HEK293 (cell line): Measurements from ENCODE around the gene EFCAB6.

Source experiments
- CTCF ChIA-PET: fragments of 350-600 bp; formaldehyde crosslinking; extraction: SDS; loops from one replicate; lab custom pipeline; 2021; ENCODE audit warnings: antibody characterized with exemption; lab: Yijun Ruan, JAX
- POLR2A ChIA-PET: fragments of 300-600 bp; formaldehyde crosslinking; extraction: SDS; loops from one replicate; lab custom pipeline; 2020; ENCODE audit warnings: antibody characterized with exemption, inconsistent platforms; lab: Yijun Ruan, JAX
- H3K27ac ChIP-seq: fragments of 200-500 bp; sonication (Bioruptor generic); 2 replicates; pipeline ENCODE4 v1.5.1; 2014; ENCODE audit warnings: low read depth, low read length, control low read depth, inconsistent platforms; ENCODE audit errors: extremely low read depth
- H3K36me3 ChIP-seq, 2 experiments: fragments of 200-500 bp in 1 of 2; sonication (Bioruptor generic) in 1 of 2; 1 replicate in 1 of 2; 2 replicates in 1 of 2; pipeline ENCODE4 v1.5.1; 2014 to 2017; ENCODE audit warnings: inconsistent platforms in 2 of 2, low read length in 2 of 2; ENCODE audit not compliant: control insufficient read depth in 2 of 2, insufficient read depth in 1 of 2
- H3K4me1 ChIP-seq: fragments of 200-500 bp; sonication (Bioruptor generic); 2 replicates; pipeline ENCODE4 v1.5.1; 2014; ENCODE audit warnings: mild to moderate bottlenecking, low read length, inconsistent platforms; ENCODE audit not compliant: control insufficient read depth, insufficient read depth
- H3K4me3 ChIP-seq: 2 replicates; pipeline ENCODE4 v1.5.1; 2011; ENCODE audit warnings: low read depth, mild to moderate bottlenecking, control low read depth, low read length, moderate library complexity
- H3K9me3 ChIP-seq: fragments of 200-500 bp; sonication (Bioruptor generic); 2 replicates; pipeline ENCODE4 v1.5.1; 2014; ENCODE audit warnings: low read depth, low read length, inconsistent platforms; ENCODE audit not compliant: control insufficient read depth, insufficient read depth
- OSR2 ChIP-seq: fragments of 450-650 bp; formaldehyde crosslinking; IDR thresholded peaks from 2 replicates; pipeline ENCODE4 v1.5.1; 2016; ENCODE audit warnings: missing biosample characterization, missing genetic modification characterization
- RBAK ChIP-seq: fragments of 450-650 bp; formaldehyde crosslinking; IDR thresholded peaks from 2 replicates; pipeline ENCODE4 v1.5.1; 2016; ENCODE audit warnings: missing biosample characterization, missing genetic modification characterization
- YY2 ChIP-seq: fragments of 450-650 bp; formaldehyde crosslinking; IDR thresholded peaks from 2 replicates; pipeline ENCODE4 v1.5.1; 2016; ENCODE audit warnings: missing biosample characterization, missing genetic modification characterization
- ZBTB17 ChIP-seq: fragments of 450-650 bp; formaldehyde crosslinking; IDR thresholded peaks from 2 replicates; pipeline ENCODE4 v1.5.1; 2016; ENCODE audit warnings: missing biosample characterization, missing genetic modification characterization
- ZIC2 ChIP-seq: fragments of 450-650 bp; formaldehyde crosslinking; IDR thresholded peaks from 2 replicates; pipeline ENCODE4 v1.5.1; 2016; ENCODE audit warnings: missing biosample characterization, missing genetic modification characterization
- ZNF114 ChIP-seq: fragments of 450-650 bp; formaldehyde crosslinking; IDR thresholded peaks from 2 replicates; pipeline ENCODE4 v1.5.0; 2017; ENCODE audit warnings: missing biosample characterization, missing genetic modification characterization
- ZNF133 ChIP-seq: fragments of 450-650 bp; formaldehyde crosslinking; IDR thresholded peaks from 2 replicates; pipeline ENCODE4 v1.5.1; 2016; ENCODE audit warnings: missing biosample characterization, missing genetic modification characterization
- ZNF157 ChIP-seq: fragments of 450-650 bp; formaldehyde crosslinking; IDR thresholded peaks from 2 replicates; pipeline ENCODE4 v1.5.1; 2016; ENCODE audit warnings: missing biosample characterization, missing genetic modification characterization
- ZNF175 ChIP-seq: fragments of 450-650 bp; formaldehyde crosslinking; IDR thresholded peaks from 2 replicates; pipeline ENCODE4 v1.5.1; 2016; ENCODE audit warnings: missing biosample characterization, missing genetic modification characterization
- ZNF2 ChIP-seq: fragments of 450-650 bp; formaldehyde crosslinking; IDR thresholded peaks from 2 replicates; pipeline ENCODE4 v1.5.1; 2016; ENCODE audit warnings: missing biosample characterization, missing genetic modification characterization
- ZNF202 ChIP-seq: fragments of 450-650 bp; formaldehyde crosslinking; IDR thresholded peaks from 2 replicates; pipeline ENCODE4 v1.5.1; 2016; ENCODE audit warnings: missing biosample characterization, missing genetic modification characterization, borderline replicate concordance
- ZNF350 ChIP-seq: fragments of 450-650 bp; formaldehyde crosslinking; IDR thresholded peaks from 2 replicates; pipeline ENCODE4 v1.5.0; 2017; ENCODE audit warnings: missing biosample characterization, mild to moderate bottlenecking, missing genetic modification characterization
- ZNF488 ChIP-seq: fragments of 450-650 bp; formaldehyde crosslinking; IDR thresholded peaks from 2 replicates; pipeline ENCODE4 v1.5.1; 2016; ENCODE audit warnings: missing biosample characterization, missing genetic modification characterization
- ZNF561 ChIP-seq: fragments of 450-650 bp; IDR thresholded peaks from 2 replicates; pipeline ENCODE4 v1.5.1; 2018; ENCODE audit warnings: missing biosample characterization, missing genetic modification characterization, borderline replicate concordance
- ZNF624 ChIP-seq: fragments of 450-650 bp; formaldehyde crosslinking; IDR thresholded peaks from 2 replicates; pipeline ENCODE4 v1.5.1; 2017; ENCODE audit warnings: missing biosample characterization, missing genetic modification characterization
- ZNF626 ChIP-seq: fragments of 450-650 bp; sonication (Bioruptor Pico); formaldehyde crosslinking; IDR thresholded peaks from 2 replicates; pipeline ENCODE4 v1.5.1; 2018; ENCODE audit warnings: missing biosample characterization, missing genetic modification characterization, inconsistent platforms
- TF ChIP-seq, protein P1 (sequence below): fragments of 450-650 bp; formaldehyde crosslinking; IDR thresholded peaks from 2 replicates; pipeline ENCODE4 v1.5.1; 2016; ENCODE audit warnings: missing biosample characterization, missing genetic modification characterization
- TF ChIP-seq, protein P2 (sequence below): sonication (generic); formaldehyde crosslinking; IDR thresholded peaks from 2 replicates; pipeline ENCODE4 v1.8.1; 2022; ENCODE audit warnings: mild to moderate bottlenecking, moderate library complexity, missing genetic modification reagents

The EFCAB6 gene

DNA sequence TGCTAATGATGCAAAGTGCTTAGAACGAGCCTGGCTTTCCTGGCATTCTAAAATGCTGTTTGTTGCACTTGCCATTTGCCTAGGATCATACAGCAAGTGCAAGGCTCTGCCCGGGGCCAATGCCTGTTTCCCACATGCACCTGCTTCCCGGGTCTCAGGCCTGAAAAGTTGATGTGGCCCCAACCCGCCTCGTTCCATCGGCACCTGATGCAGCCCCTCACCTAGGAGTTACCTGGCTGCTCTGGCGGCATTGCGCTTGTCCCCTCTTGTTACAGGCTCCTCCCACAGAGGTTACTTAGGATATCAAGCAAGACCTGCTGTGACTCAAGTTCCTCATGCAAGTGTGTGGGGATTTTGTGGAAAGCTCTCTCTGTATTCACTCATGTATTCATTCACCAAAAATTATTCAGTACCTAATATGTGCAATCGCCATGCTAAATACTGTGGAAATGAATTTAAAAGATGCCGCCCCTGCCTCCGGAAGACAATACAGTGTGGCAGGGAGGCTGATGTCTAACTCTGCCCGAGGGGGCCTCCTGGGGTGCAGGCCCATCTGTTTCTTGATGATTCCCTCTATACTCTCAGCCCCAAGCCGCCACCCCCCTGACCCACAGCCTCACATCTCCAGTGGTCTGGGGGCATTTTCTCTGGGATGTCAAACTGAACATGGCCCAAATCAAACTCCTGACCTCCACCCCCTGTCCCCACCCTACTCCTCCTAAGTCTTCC is 184.5 kb downstream of the EFCAB6 start:
- no peaks in the 10 kb centered on the region for H3K4me1 ChIP-seq
- H3K27ac ChIP-seq, result no peak overlapping the region
- no peaks in the 10 kb centered on the region for H3K36me3 ChIP-seq
- ChIA-PET CTCF (interaction anchor here (0.5 kb wide), 1 partner anchor 143 kb away, joined by 3 read pairs; no protein-coding TSS in a partner anchor), POLR2A (no interaction called here)
- H3K9me3 ChIP-seq, result no peaks in the 10 kb centered on the region
- TF ChIP-seq OSR2, result no peak
- no peak for TF ChIP-seq ZNF2 (tag by site-specific recombination)
- TF ChIP-seq ZNF561, result no peak
- no peak for TF ChIP-seq ZNF350 (tag by site-specific recombination)
- TF ChIP-seq RBAK (tag by site-specific recombination), result no peak
- no peak for TF ChIP-seq ZNF175 (tag by site-specific recombination)
- TF ChIP-seq ZNF202 (tag by site-specific recombination), result no peak
- no peak for TF ChIP-seq ZNF133 (tag by site-specific recombination)
- TF ChIP-seq ZNF626, result no peak
- H3K4me3 ChIP-seq, result no peak overlapping the region

DNA sequence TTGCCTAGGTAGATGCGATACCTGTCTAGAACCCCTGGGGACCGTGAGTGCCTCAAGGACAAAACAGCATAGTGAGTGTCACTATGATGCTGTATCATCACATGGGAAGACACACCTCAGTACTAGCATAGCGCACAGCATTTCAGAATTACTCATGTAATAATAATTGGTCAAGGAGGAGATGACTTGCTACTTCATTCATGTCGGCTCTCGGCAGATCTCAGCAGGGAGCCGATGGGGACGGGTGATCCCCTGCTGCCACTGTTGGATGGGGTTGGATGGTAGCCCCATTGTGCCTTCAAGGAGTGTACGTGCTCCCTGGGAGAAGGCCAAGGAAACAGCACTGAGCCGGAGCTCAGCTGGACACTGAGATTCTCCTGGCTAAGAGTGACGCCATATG is 186.9 kb downstream of the EFCAB6 start:
- TF ChIP-seq ZIC2 (tag by site-specific recombination), result peak; percentile 46
- TF ChIP-seq ZNF157 (tag by site-specific recombination), result no peak
- ChIA-PET POLR2A (no interaction called here), CTCF (no interaction called here)
- H3K4me1 ChIP-seq, result no peaks in the 10 kb centered on the region
- no peak overlapping the region for H3K27ac ChIP-seq
- no peaks in the 10 kb centered on the region for H3K36me3 ChIP-seq
- no peaks in the 10 kb centered on the region for H3K9me3 ChIP-seq
- no peak overlapping the region for H3K4me3 ChIP-seq

GRCh38 chr22:43624144-43624998 is 187.7 kb downstream of the EFCAB6 start:
- Histone ChIP-seq H3K4me1 (no peaks in the 10 kb centered on the region), H3K9me3 (no peaks in the 10 kb centered on the region), H3K36me3 (no peaks in the 10 kb centered on the region), H3K27ac (no peak overlapping the region), H3K4me3 (no peak overlapping the region)
- TF ChIP-seq, protein P1, sequence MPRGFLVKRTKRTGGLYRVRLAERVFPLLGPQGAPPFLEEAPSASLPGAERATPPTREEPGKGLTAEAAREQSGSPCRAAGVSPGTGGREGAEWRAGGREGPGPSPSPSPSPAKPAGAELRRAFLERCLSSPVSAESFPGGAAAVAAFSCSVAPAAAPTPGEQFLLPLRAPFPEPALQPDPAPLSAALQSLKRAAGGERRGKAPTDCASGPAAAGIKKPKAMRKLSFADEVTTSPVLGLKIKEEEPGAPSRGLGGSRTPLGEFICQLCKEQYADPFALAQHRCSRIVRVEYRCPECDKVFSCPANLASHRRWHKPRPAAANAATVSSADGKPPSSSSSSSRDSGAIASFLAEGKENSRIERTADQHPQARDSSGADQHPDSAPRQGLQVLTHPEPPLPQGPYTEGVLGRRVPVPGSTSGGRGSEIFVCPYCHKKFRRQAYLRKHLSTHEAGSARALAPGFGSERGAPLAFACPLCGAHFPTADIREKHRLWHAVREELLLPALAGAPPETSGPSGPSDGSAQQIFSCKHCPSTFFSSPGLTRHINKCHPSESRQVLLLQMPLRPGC (tag by site-specific recombination), result no peak
- TF ChIP-seq ZNF114 (tag by site-specific recombination) (no peak), ZBTB17 (tag by site-specific recombination) (no peak), YY2 (no peak)
- ChIA-PET CTCF (no interaction called here), POLR2A (no interaction called here)

- TF ChIP-seq ZNF624 (tag by site-specific recombination) (no peak), ZNF488 (tag by site-specific recombination) (no peak)
- TF ChIP-seq, protein P2, sequence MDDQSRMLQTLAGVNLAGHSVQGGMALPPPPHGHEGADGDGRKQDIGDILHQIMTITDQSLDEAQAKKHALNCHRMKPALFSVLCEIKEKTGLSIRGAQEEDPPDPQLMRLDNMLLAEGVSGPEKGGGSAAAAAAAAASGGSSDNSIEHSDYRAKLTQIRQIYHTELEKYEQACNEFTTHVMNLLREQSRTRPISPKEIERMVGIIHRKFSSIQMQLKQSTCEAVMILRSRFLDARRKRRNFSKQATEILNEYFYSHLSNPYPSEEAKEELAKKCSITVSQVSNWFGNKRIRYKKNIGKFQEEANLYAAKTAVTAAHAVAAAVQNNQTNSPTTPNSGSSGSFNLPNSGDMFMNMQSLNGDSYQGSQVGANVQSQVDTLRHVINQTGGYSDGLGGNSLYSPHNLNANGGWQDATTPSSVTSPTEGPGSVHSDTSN (CRISPR knock-in tag), result no peak
- Histone ChIP-seq H3K4me3 (no peak overlapping the region), H3K27ac (no peak overlapping the region)
Measured at GRCh38 chr22:43622886-43623285, 189.2 kb downstream of the EFCAB6 start.

More at GRCh38 chr22:43622886-43623285, 189.2 kb downstream of the EFCAB6 start:
- no peaks in the 10 kb centered on the region for H3K36me3 ChIP-seq
- POLR2A ChIA-PET, result no interaction called here
- H3K9me3 ChIP-seq, result no peaks in the 10 kb centered on the region
- CTCF ChIA-PET, result no interaction called here
- H3K4me1 ChIP-seq, result no peaks in the 10 kb centered on the region
